Measurements from ENCODE around the gene TTLL12.

Gene TTLL12

GRCh38 chr22:43227239-43227630 is 40.3 kb upstream of the TTLL12 start:
- no peaks in the 10 kb centered on the region for H3K9me3 ChIP-seq (ENCODE audit: control insufficient read depth in 1 of 2, low read length in 2 of 2)
- H3K36me3 ChIP-seq (ENCODE audit: control insufficient read depth in 1 of 2, insufficient read depth in 2 of 2, low read length in 2 of 2): no peaks in the 10 kb centered on the region
- H3K27ac ChIP-seq (ENCODE audit: low read length): no peak overlapping the region
- H3K4me3 ChIP-seq (ENCODE audit: low read depth in 1 of 2, low read length in 2 of 2): no peak overlapping the region
- no peaks in the 10 kb centered on the region for H3K4me1 ChIP-seq (ENCODE audit: control insufficient read depth in 1 of 2, insufficient read depth in 2 of 2, low read length in 2 of 2)
- H3K27me3 ChIP-seq (ENCODE audit: low read depth, low read length): no peaks in the 10 kb centered on the region

- no peaks in the 10 kb centered on the region for H3K36me3 ChIP-seq (ENCODE audit: control insufficient read depth in 1 of 2, insufficient read depth in 2 of 2, low read length in 2 of 2)
- H3K27me3 ChIP-seq (ENCODE audit: low read depth, low read length): no peaks in the 10 kb centered on the region
- H3K27ac ChIP-seq (ENCODE audit: low read length): no peak overlapping the region
- H3K9me3 ChIP-seq (ENCODE audit: control insufficient read depth in 1 of 2, low read length in 2 of 2): no peaks in the 10 kb centered on the region
- no peak overlapping the region for H3K4me3 ChIP-seq (ENCODE audit: low read depth in 1 of 2, low read length in 2 of 2)
- H3K4me1 ChIP-seq (ENCODE audit: control insufficient read depth in 1 of 2, insufficient read depth in 2 of 2, low read length in 2 of 2): no peaks in the 10 kb centered on the region
These were observed 39.7 kb upstream of the TTLL12 start for GRCh38 chr22:43226377-43227238.

- Histone ChIP-seq H3K36me3 (ENCODE audit: control insufficient read depth in 1 of 2, insufficient read depth in 2 of 2, low read length in 2 of 2) (no peaks in the 10 kb centered on the region), H3K27ac (ENCODE audit: low read length) (no peak overlapping the region), H3K9me3 (ENCODE audit: control insufficient read depth in 1 of 2, low read length in 2 of 2) (no peaks in the 10 kb centered on the region), H3K4me1 (ENCODE audit: control insufficient read depth in 1 of 2, insufficient read depth in 2 of 2, low read length in 2 of 2) (no peaks in the 10 kb centered on the region), H3K27me3 (ENCODE audit: low read depth, low read length) (no peaks in the 10 kb centered on the region), H3K4me3 (ENCODE audit: low read depth in 1 of 2, low read length in 2 of 2) (no peak overlapping the region)
These were observed 38.7 kb upstream of the TTLL12 start for GRCh38 chr22:43225609-43226008.

- Histone ChIP-seq H3K9me3 (ENCODE audit: control insufficient read depth in 1 of 2, low read length in 2 of 2) (no peaks in the 10 kb centered on the region), H3K4me1 (ENCODE audit: control insufficient read depth in 1 of 2, insufficient read depth in 2 of 2, low read length in 2 of 2) (no peaks in the 10 kb centered on the region), H3K27me3 (ENCODE audit: low read depth, low read length) (no peaks in the 10 kb centered on the region), H3K27ac (ENCODE audit: low read length) (no peak overlapping the region), H3K36me3 (ENCODE audit: control insufficient read depth in 1 of 2, insufficient read depth in 2 of 2, low read length in 2 of 2) (no peaks in the 10 kb centered on the region), H3K4me3 (ENCODE audit: low read depth in 1 of 2, low read length in 2 of 2) (no peak overlapping the region)
These were observed 36.1 kb upstream of the TTLL12 start for GRCh38 chr22:43222987-43223386.

GRCh38 chr22:43222262-43222661 is 35.3 kb upstream of the TTLL12 start:
- Histone ChIP-seq H3K4me3 (ENCODE audit: low read depth in 1 of 2, low read length in 2 of 2) (no peak overlapping the region), H3K4me1 (ENCODE audit: control insufficient read depth in 1 of 2, insufficient read depth in 2 of 2, low read length in 2 of 2) (no peaks in the 10 kb centered on the region), H3K9me3 (ENCODE audit: control insufficient read depth in 1 of 2, low read length in 2 of 2) (no peaks in the 10 kb centered on the region), H3K27ac (ENCODE audit: low read length) (no peak overlapping the region), H3K36me3 (ENCODE audit: control insufficient read depth in 1 of 2, insufficient read depth in 2 of 2, low read length in 2 of 2) (no peaks in the 10 kb centered on the region), H3K27me3 (ENCODE audit: low read depth, low read length) (no peaks in the 10 kb centered on the region)

GRCh38 chr22:43220625-43221380 is 33.9 kb upstream of the TTLL12 start:
- H3K27me3 ChIP-seq (ENCODE audit: low read depth, low read length): no peaks in the 10 kb centered on the region
- H3K4me1 ChIP-seq (ENCODE audit: control insufficient read depth in 1 of 2, insufficient read depth in 2 of 2, low read length in 2 of 2): no peaks in the 10 kb centered on the region
- no peaks in the 10 kb centered on the region for H3K9me3 ChIP-seq (ENCODE audit: control insufficient read depth in 1 of 2, low read length in 2 of 2)
- no peak overlapping the region for H3K4me3 ChIP-seq (ENCODE audit: low read depth in 1 of 2, low read length in 2 of 2)
- no peaks in the 10 kb centered on the region for H3K36me3 ChIP-seq (ENCODE audit: control insufficient read depth in 1 of 2, insufficient read depth in 2 of 2, low read length in 2 of 2)
- H3K27ac ChIP-seq (ENCODE audit: low read length): no peak overlapping the region

GRCh38 chr22:43218786-43219185 is 31.9 kb upstream of the TTLL12 start:
- H3K4me1 ChIP-seq (ENCODE audit: control insufficient read depth in 1 of 2, insufficient read depth in 2 of 2, low read length in 2 of 2): no peaks in the 10 kb centered on the region
- no peaks in the 10 kb centered on the region for H3K9me3 ChIP-seq (ENCODE audit: control insufficient read depth in 1 of 2, low read length in 2 of 2)
- H3K36me3 ChIP-seq (ENCODE audit: control insufficient read depth in 1 of 2, insufficient read depth in 2 of 2, low read length in 2 of 2): no peaks in the 10 kb centered on the region
- no peaks in the 10 kb centered on the region for H3K27me3 ChIP-seq (ENCODE audit: low read depth, low read length)
- H3K27ac ChIP-seq (ENCODE audit: low read length): no peak overlapping the region
- no peak overlapping the region for H3K4me3 ChIP-seq (ENCODE audit: low read depth in 1 of 2, low read length in 2 of 2)

GRCh38 chr22:43217285-43218030 is 30.5 kb upstream of the TTLL12 start:
- Histone ChIP-seq H3K4me1 (ENCODE audit: control insufficient read depth in 1 of 2, insufficient read depth in 2 of 2, low read length in 2 of 2) (no peaks in the 10 kb centered on the region), H3K9me3 (ENCODE audit: control insufficient read depth in 1 of 2, low read length in 2 of 2) (no peaks in the 10 kb centered on the region), H3K4me3 (ENCODE audit: low read depth in 1 of 2, low read length in 2 of 2) (no peak overlapping the region), H3K27ac (ENCODE audit: low read length) (no peak overlapping the region), H3K27me3 (ENCODE audit: low read depth, low read length) (no peaks in the 10 kb centered on the region), H3K36me3 (ENCODE audit: control insufficient read depth in 1 of 2, insufficient read depth in 2 of 2, low read length in 2 of 2) (no peaks in the 10 kb centered on the region)

- Histone ChIP-seq H3K27ac (ENCODE audit: low read length) (no peak overlapping the region), H3K36me3 (ENCODE audit: control insufficient read depth in 1 of 2, insufficient read depth in 2 of 2, low read length in 2 of 2) (no peaks in the 10 kb centered on the region), H3K9me3 (ENCODE audit: control insufficient read depth in 1 of 2, low read length in 2 of 2) (no peaks in the 10 kb centered on the region), H3K4me1 (ENCODE audit: control insufficient read depth in 1 of 2, insufficient read depth in 2 of 2, low read length in 2 of 2) (no peaks in the 10 kb centered on the region), H3K4me3 (ENCODE audit: low read depth in 1 of 2, low read length in 2 of 2) (no peak overlapping the region), H3K27me3 (ENCODE audit: low read depth, low read length) (no peaks in the 10 kb centered on the region)
These were observed 29.8 kb upstream of the TTLL12 start for GRCh38 chr22:43216738-43217137.

GRCh38 chr22:43213962-43214361 is 27.0 kb upstream of the TTLL12 start:
- no peaks in the 10 kb centered on the region for H3K9me3 ChIP-seq (ENCODE audit: control insufficient read depth in 1 of 2, low read length in 2 of 2)
- no peaks in the 10 kb centered on the region for H3K27me3 ChIP-seq (ENCODE audit: low read depth, low read length)
- H3K4me1 ChIP-seq (ENCODE audit: control insufficient read depth in 1 of 2, insufficient read depth in 2 of 2, low read length in 2 of 2): no peaks in the 10 kb centered on the region
- H3K36me3 ChIP-seq (ENCODE audit: control insufficient read depth in 1 of 2, insufficient read depth in 2 of 2, low read length in 2 of 2): no peaks in the 10 kb centered on the region
- no peak overlapping the region for H3K27ac ChIP-seq (ENCODE audit: low read length)
- H3K4me3 ChIP-seq (ENCODE audit: low read depth in 1 of 2, low read length in 2 of 2): no peak overlapping the region

- Histone ChIP-seq H3K4me3 (ENCODE audit: low read depth in 1 of 2, low read length in 2 of 2) (no peak overlapping the region), H3K4me1 (ENCODE audit: control insufficient read depth in 1 of 2, insufficient read depth in 2 of 2, low read length in 2 of 2) (no peaks in the 10 kb centered on the region), H3K36me3 (ENCODE audit: control insufficient read depth in 1 of 2, insufficient read depth in 2 of 2, low read length in 2 of 2) (no peaks in the 10 kb centered on the region), H3K27ac (ENCODE audit: low read length) (no peak overlapping the region), H3K9me3 (ENCODE audit: control insufficient read depth in 1 of 2, low read length in 2 of 2) (no peaks in the 10 kb centered on the region), H3K27me3 (ENCODE audit: low read depth, low read length) (no peaks in the 10 kb centered on the region)
These were observed 26.1 kb upstream of the TTLL12 start for GRCh38 chr22:43213051-43213450.

Data from muscle layer of duodenum (tissue), 2 donors.